Psoas muscle (tissue), 8 donors: ENCODE results near the gene CCDC3. TPM values are rescaled to one million over a fixed set of nuclear protein-coding genes. Genes with fewer than 3 reads are reported as not detected.

Experiments
- ATAC-seq, 4 donors: fragments of 200-7000 bp; cut with Tn5 transposase; one replicate each; pipeline ENCODE4 v1.9.1; 2020; ENCODE audit warnings: moderate library complexity in 3 of 4, mild to moderate bottlenecking in 2 of 4
- DNase-seq, 2 donors: peaks; one replicate each; pipeline ENCODE4 v3.0.0-alpha.2; 2020
- H3K27ac ChIP-seq: fragments of 200-600 bp; one replicate; pipeline ENCODE4 v1.8.0; 2022
- H3K27me3 ChIP-seq, 3 donors: fragments of 200-600 bp in 1 of 3; one replicate each; pipeline versions ENCODE4 v1.6.1 to v1.8.0; 2013 to 2022; ENCODE audit warnings: low read length in 2 of 3, mild to moderate bottlenecking in 2 of 3, moderate library complexity in 1 of 3; ENCODE audit not compliant: insufficient read depth in 3 of 3
- H3K36me3 ChIP-seq, 2 donors: fragments of 200-600 bp in 1 of 2; one replicate each; pipeline versions ENCODE4 v1.6.1 to v1.8.0; 2013 to 2022; ENCODE audit warnings: low read depth in 1 of 2, mild to moderate bottlenecking in 1 of 2, moderate library complexity in 1 of 2; ENCODE audit not compliant: insufficient read depth in 1 of 2
- H3K4me1 ChIP-seq: fragments of 200-600 bp; one replicate; pipeline ENCODE4 v1.8.0; 2022
- H3K4me3 ChIP-seq: fragments of 200-600 bp; one replicate; pipeline ENCODE4 v1.8.0; 2022; ENCODE audit warnings: mild to moderate bottlenecking
- H3K9me3 ChIP-seq: fragments of 200-600 bp; one replicate; pipeline ENCODE4 v1.8.0; 2022
- WGBS, 3 donors: extraction: QIAGEN DNeasy Blood & Tissue Kit; methylation state at CpG; one replicate each; pipeline versions ENCODE4 v1.1.6 to v1.1.7; 2013; 5-methylcytosine and 5-hydroxymethylcytosine counted together
- intact Hi-C, 2 donors: fragments of 100-400 bp; cut with DNase I; formaldehyde crosslinking; loops; one replicate each; pipeline versions ENCODE4 v1.11.0 to v1.14.2; 2022
- polyA plus RNA-seq, 3 donors: library from polyadenylated mRNA; stranded (reverse); fragments of 200-250 nt; gene quantifications; one replicate each; pipeline ENCODE4 v1.2.3, GENCODE V29; 2013
- total RNA-seq, 4 donors: library from RNA; stranded (reverse); fragmentation: NEBNext Ultra II Directional in 2 of 4; extraction: Animal tissue kit (Norgen Biotek cat#: 25700) in 2 of 4; gene quantifications; one replicate each; pipeline versions ENCODE4 v1.2.1 to v1.2.4, GENCODE V29; 2021 to 2023
- TF ChIP-seq, protein P1 (sequence below): fragments of 200-600 bp; IDR thresholded peaks from one replicate; pipeline ENCODE4 v1.8.0; 2022; ENCODE audit warnings: antibody characterized with exemption
- donor health status: healthy with polysubstance abuse.
- donor health status: DM: no; HTN: no; CAD: no; lungs with moderate emphysema.
- donor health status: Bipolar disorder and iron deficiency.
- donor health status: healthy.
- donor health status: DM: yes; HTN: yes; CAD: no.
- donor health status: DM: no; HTN: no; CAD: no.
- donor health status: DM: no; HTN: no; CAD: no.
- donor health status: DM: yes; HTN: yes; CAD: no.

Gene CCDC3
- total and polyA plus RNA-seq, 7 donors: 1.7 to 54.2 (median 6.2) TPM

- TF ChIP-seq, protein P1, sequence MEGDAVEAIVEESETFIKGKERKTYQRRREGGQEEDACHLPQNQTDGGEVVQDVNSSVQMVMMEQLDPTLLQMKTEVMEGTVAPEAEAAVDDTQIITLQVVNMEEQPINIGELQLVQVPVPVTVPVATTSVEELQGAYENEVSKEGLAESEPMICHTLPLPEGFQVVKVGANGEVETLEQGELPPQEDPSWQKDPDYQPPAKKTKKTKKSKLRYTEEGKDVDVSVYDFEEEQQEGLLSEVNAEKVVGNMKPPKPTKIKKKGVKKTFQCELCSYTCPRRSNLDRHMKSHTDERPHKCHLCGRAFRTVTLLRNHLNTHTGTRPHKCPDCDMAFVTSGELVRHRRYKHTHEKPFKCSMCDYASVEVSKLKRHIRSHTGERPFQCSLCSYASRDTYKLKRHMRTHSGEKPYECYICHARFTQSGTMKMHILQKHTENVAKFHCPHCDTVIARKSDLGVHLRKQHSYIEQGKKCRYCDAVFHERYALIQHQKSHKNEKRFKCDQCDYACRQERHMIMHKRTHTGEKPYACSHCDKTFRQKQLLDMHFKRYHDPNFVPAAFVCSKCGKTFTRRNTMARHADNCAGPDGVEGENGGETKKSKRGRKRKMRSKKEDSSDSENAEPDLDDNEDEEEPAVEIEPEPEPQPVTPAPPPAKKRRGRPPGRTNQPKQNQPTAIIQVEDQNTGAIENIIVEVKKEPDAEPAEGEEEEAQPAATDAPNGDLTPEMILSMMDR: no peak
- intact Hi-C loops: no loop called here
- no peaks in the 10 kb centered on the region for H3K4me1 ChIP-seq
- H3K4me3 ChIP-seq: no peak overlapping the region
- no peaks in the 10 kb centered on the region for H3K27me3 ChIP-seq
- ATAC-seq: no peak
- no peak overlapping the region for H3K27ac ChIP-seq
- WGBS, 3 donors: 67 to 71% (median 70%) methylated on average over 12 of the region's 12 CpGs
- DNase-seq: no peak
- H3K36me3 ChIP-seq: no peaks in the 10 kb centered on the region
- no peaks in the 10 kb centered on the region for H3K9me3 ChIP-seq
Measured at GRCh38 chr10:13047529-13048206, 46.2 kb upstream of the CCDC3 start.

DNA sequence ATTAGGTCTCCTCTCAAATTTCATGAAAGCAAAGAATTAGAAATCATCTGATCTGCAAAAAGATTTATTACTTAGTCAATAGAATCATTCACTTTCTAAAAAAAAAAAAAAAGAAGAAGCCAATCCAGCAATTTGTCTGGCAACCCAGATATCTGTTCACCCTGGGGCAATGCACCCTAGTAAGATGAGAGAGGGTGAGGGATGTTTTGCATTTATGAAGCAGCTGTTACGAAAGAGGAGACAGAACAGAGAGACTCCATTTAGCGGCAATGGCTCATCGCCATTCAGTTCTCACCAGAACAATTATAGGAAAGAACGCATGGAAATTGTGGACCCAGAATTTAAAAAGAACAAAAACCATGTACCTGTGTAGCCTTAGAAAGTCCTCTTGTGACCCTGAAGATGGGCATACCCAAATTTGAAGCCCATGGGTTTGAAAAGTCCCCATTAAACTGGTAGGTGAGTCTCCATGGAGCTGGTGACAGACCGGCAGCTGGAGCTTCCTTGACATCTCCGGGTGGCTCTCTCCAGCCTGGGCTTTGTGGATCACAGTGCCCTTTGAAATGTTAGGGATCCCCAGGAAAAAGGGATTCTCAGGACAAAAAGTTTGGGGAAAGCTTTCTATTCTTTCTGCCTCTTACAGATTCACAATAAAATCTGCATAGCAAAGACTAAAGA, 45.5 kb upstream of the CCDC3 start:
- TF ChIP-seq, protein P1: no peak
- intact Hi-C loops: no loop called here
- no peak overlapping the region for H3K4me3 ChIP-seq
- no peaks in the 10 kb centered on the region for H3K9me3 ChIP-seq
- H3K27ac ChIP-seq: no peak overlapping the region
- WGBS, 3 donors: 50 to 66% (median 52%) methylated on average over 6 of the region's 6 CpGs
- DNase-seq (no peak), ATAC-seq (no peak)
- no peaks in the 10 kb centered on the region for H3K4me1 ChIP-seq
- no peaks in the 10 kb centered on the region for H3K27me3 ChIP-seq
- H3K36me3 ChIP-seq: no peaks in the 10 kb centered on the region

DNA sequence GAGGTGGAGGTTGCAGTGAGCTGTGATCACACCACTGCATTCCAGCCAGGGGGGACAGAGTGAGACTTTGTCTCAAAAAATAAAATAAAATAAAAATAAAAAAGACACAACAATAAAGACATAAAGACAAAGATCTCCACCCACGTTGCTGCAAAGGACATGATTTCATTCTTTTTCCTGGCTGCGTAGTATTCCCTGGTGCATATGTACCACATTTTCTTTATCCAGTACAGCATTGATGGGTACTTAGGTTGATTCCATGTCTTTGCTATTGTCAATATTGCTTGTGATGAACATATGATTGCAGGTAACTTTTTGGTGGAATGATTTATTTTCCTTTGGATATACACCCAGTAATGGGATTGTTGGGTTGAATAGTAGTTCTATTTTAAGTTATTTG, 42.0 kb upstream of the CCDC3 start:
- no peak for DNase-seq
- no peaks in the 10 kb centered on the region for H3K27me3 ChIP-seq
- H3K4me1 ChIP-seq: no peaks in the 10 kb centered on the region
- WGBS, 3 donors: 83 to 85% (median 84%) methylated on average over 2 of the region's 2 CpGs
- intact Hi-C loops: no loop called here
- ATAC-seq: no peak
- H3K36me3 ChIP-seq: no peaks in the 10 kb centered on the region
- TF ChIP-seq, protein P1: no peak
- no peak overlapping the region for H3K4me3 ChIP-seq
- no peak overlapping the region for H3K27ac ChIP-seq
- H3K9me3 ChIP-seq: no peaks in the 10 kb centered on the region

DNA sequence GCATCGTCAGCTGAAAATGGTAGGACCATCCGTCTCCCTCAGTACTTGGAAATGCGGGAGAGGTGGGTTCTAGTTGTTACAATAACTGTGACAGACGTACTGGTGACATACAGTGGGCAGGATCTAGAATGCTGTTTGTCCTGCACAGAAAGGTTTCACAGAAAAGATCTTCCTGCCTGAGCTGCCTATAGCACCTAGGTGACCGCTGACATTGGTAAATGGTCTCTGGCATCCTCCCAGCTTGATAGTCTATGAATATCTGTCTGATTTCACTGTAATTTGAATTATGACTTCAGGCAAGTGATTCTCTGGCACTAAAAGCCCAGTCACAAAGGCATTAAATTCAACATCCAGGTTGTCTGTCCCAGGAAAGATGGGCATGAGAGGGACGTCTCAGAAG, 38.2 kb upstream of the CCDC3 start:
- Histone ChIP-seq H3K9me3 (no peaks in the 10 kb centered on the region), H3K4me3 (no peak overlapping the region), H3K4me1 (no peaks in the 10 kb centered on the region), H3K36me3 (no peaks in the 10 kb centered on the region), H3K27ac (no peak overlapping the region), H3K27me3 (no peaks in the 10 kb centered on the region)
- no peak for ATAC-seq
- intact Hi-C loops: loop anchor here in 1 of 2 donors (5.0 kb wide), 1 partner anchor 878 kb away; no protein-coding TSS in a partner anchor
- WGBS, 3 donors: 61 to 68% (median 62%) methylated on average over 6 of the region's 6 CpGs
- TF ChIP-seq, protein P1: no peak
- DNase-seq: no peak
